Naive B cell (primary cell): ENCODE results near the gene GNG12. TPM values are rescaled to one million over a fixed set of nuclear protein-coding genes. Genes with fewer than 3 reads are reported as not detected.

ENCODE experiments used
- ATAC-seq, 2 donors: fragments of 150-1000 bp; cut with Tn5 transposase; 2 replicates each; pipeline ENCODE4 v1.10.0; 2021; ENCODE audit warnings: low read depth in 2 of 2, mild to moderate bottlenecking in 2 of 2, moderate library complexity in 2 of 2
- DNase-seq: peaks from one replicate; pipeline ENCODE4 v3.0.0; 2022
- H3K27ac Mint-ChIP-seq, 6 donors: one replicate each; pipeline ENCODE4 v1.8.0; 2020 to 2022; ENCODE audit warnings: mild to moderate bottlenecking in 6 of 6, mixed read lengths in 6 of 6, moderate library complexity in 5 of 6, inconsistent platforms in 2 of 6
- H3K27me3 Mint-ChIP-seq, 3 donors: one replicate each; pipeline ENCODE4 v1.8.0; 2021 to 2022; ENCODE audit warnings: mixed read lengths in 3 of 3, mild to moderate bottlenecking in 1 of 3
- H3K36me3 Mint-ChIP-seq, 2 donors: one replicate each; pipeline ENCODE4 v1.8.0; 2020 to 2022; ENCODE audit warnings: mixed read lengths in 2 of 2, inconsistent platforms in 1 of 2, mild to moderate bottlenecking in 1 of 2
- H3K4me1 Mint-ChIP-seq, 3 donors: one replicate each; pipeline ENCODE4 v1.8.0; 2020 to 2022; ENCODE audit warnings: mixed read lengths in 3 of 3, inconsistent platforms in 1 of 3, mild to moderate bottlenecking in 1 of 3, moderate library complexity in 1 of 3
- H3K4me3 Mint-ChIP-seq, 8 donors: one replicate each; pipeline ENCODE4 v1.8.0; 2020 to 2022; ENCODE audit warnings: mild to moderate bottlenecking in 8 of 8, mixed read lengths in 8 of 8, moderate library complexity in 8 of 8, inconsistent platforms in 2 of 8
- H3K9me3 Mint-ChIP-seq, 7 donors: one replicate each; pipeline ENCODE4 v1.8.0; 2020 to 2022; ENCODE audit warnings: mixed read lengths in 7 of 7, mild to moderate bottlenecking in 5 of 7, inconsistent platforms in 2 of 7, moderate library complexity in 1 of 7
- polyA plus RNA-seq, 6 donors: library from polyadenylated mRNA; unstranded; fragments of 300-500 nt; fragmentation: Illumina TruSeq; gene quantifications; one replicate each; pipeline ENCODE4 v1.2.3, GENCODE V29; 2021; ENCODE audit warnings: low read depth in 6 of 6

The GNG12 gene
- polyA plus RNA-seq, 6 donors from 2014 or later: not detected

GRCh38 chr1:67801903-67802302 lies 31.4 kb downstream of the GNG12 start:
- Mint-ChIP-seq H3K27ac (no peak overlapping the region), H3K4me3 (no peak overlapping the region), H3K9me3 (peaks cover 0 to 5% (median 2%) of the 10 kb centered on the region in 7 donors)

GRCh38 chr1:67795179-67795912 lies 37.9 kb downstream of the GNG12 start:
- DNase-seq: no peak
- H3K36me3 Mint-ChIP-seq: no peaks in the 10 kb centered on the region
- H3K4me1 Mint-ChIP-seq: no peaks in the 10 kb centered on the region
- peaks cover 0 to 6% (median 2%) of the 10 kb centered on the region in 7 donors for H3K9me3 Mint-ChIP-seq
- ATAC-seq: no peak
- no peak overlapping the region for H3K27ac Mint-ChIP-seq
- H3K4me3 Mint-ChIP-seq: no peak overlapping the region
- H3K27me3 Mint-ChIP-seq: peaks cover 19 to 28% (median 25%) of the 10 kb centered on the region in 3 donors

More at GRCh38 chr1:67801903-67802302, 31.4 kb downstream of the GNG12 start:
- no peaks in the 10 kb centered on the region for H3K36me3 Mint-ChIP-seq
- ATAC-seq (no peak), DNase-seq (no peak)
- H3K27me3 Mint-ChIP-seq: peaks cover 50 to 66% (median 54%) of the 10 kb centered on the region in 3 donors
- no peaks in the 10 kb centered on the region for H3K4me1 Mint-ChIP-seq

GRCh38 chr1:67793562-67793961 lies 39.7 kb downstream of the GNG12 start:
- Mint-ChIP-seq H3K27me3 (peaks cover 26 to 30% (median 28%) of the 10 kb centered on the region in 3 donors), H3K4me1 (no peaks in the 10 kb centered on the region), H3K4me3 (no peak overlapping the region), H3K9me3 (peaks cover 0 to 6% (median 2%) of the 10 kb centered on the region in 7 donors), H3K27ac (no peak overlapping the region), H3K36me3 (no peaks in the 10 kb centered on the region)
- DNase-seq: no peak
- no peak for ATAC-seq

GRCh38 chr1:67792741-67793458 lies 40.4 kb downstream of the GNG12 start:
- H3K9me3 Mint-ChIP-seq: peaks cover 0 to 6% (median 0%) of the 10 kb centered on the region in 7 donors
- DNase-seq (no peak), ATAC-seq (no peak)
- H3K4me3 Mint-ChIP-seq: no peak overlapping the region
- no peaks in the 10 kb centered on the region for H3K36me3 Mint-ChIP-seq
- no peaks in the 10 kb centered on the region for H3K4me1 Mint-ChIP-seq
- H3K27ac Mint-ChIP-seq: no peak overlapping the region
- H3K27me3 Mint-ChIP-seq: peaks cover 23 to 26% (median 24%) of the 10 kb centered on the region in 3 donors

GRCh38 chr1:67792103-67792502 lies 41.2 kb downstream of the GNG12 start:
- Mint-ChIP-seq H3K27ac (no peak overlapping the region), H3K27me3 (peaks cover 18 to 20% (median 19%) of the 10 kb centered on the region in 3 donors), H3K4me1 (no peaks in the 10 kb centered on the region), H3K9me3 (peaks cover 0 to 6% (median 0%) of the 10 kb centered on the region in 7 donors), H3K4me3 (no peak overlapping the region), H3K36me3 (no peaks in the 10 kb centered on the region)
- no peak for ATAC-seq
- DNase-seq: no peak

GRCh38 chr1:67791686-67792085 lies 41.6 kb downstream of the GNG12 start:
- H3K4me3 Mint-ChIP-seq: no peak overlapping the region
- ATAC-seq (no peak), DNase-seq (no peak)
- H3K27me3 Mint-ChIP-seq: peaks cover 18 to 20% (median 19%) of the 10 kb centered on the region in 3 donors
- H3K36me3 Mint-ChIP-seq: no peaks in the 10 kb centered on the region
- no peaks in the 10 kb centered on the region for H3K4me1 Mint-ChIP-seq
- peaks cover 0 to 4% (median 0%) of the 10 kb centered on the region in 7 donors for H3K9me3 Mint-ChIP-seq
- H3K27ac Mint-ChIP-seq: no peak overlapping the region

GRCh38 chr1:67791261-67791660 lies 42.0 kb downstream of the GNG12 start:
- ATAC-seq: no peak
- H3K4me3 Mint-ChIP-seq: no peak overlapping the region
- no peaks in the 10 kb centered on the region for H3K36me3 Mint-ChIP-seq
- peaks cover 0 to under 1% (median 0%) of the 10 kb centered on the region in 7 donors for H3K9me3 Mint-ChIP-seq
- H3K27ac Mint-ChIP-seq: no peak overlapping the region
- no peak for DNase-seq
- peaks cover 18 to 21% (median 19%) of the 10 kb centered on the region in 3 donors for H3K27me3 Mint-ChIP-seq
- no peaks in the 10 kb centered on the region for H3K4me1 Mint-ChIP-seq

GRCh38 chr1:67790201-67790692 lies 43.0 kb downstream of the GNG12 start:
- Mint-ChIP-seq H3K9me3 (no peaks in the 10 kb centered on the region), H3K36me3 (no peaks in the 10 kb centered on the region), H3K27me3 (peaks cover 18 to 24% (median 19%) of the 10 kb centered on the region in 3 donors), H3K27ac (no peak overlapping the region), H3K4me3 (no peak overlapping the region), H3K4me1 (no peaks in the 10 kb centered on the region)
- no peak for DNase-seq
- no peak for ATAC-seq

GRCh38 chr1:67789551-67789950 lies 43.7 kb downstream of the GNG12 start:
- H3K4me1 Mint-ChIP-seq: no peaks in the 10 kb centered on the region
- no peaks in the 10 kb centered on the region for H3K9me3 Mint-ChIP-seq
- no peak for DNase-seq
- H3K4me3 Mint-ChIP-seq: no peak overlapping the region
- ATAC-seq: no peak
- H3K27ac Mint-ChIP-seq: no peak overlapping the region
- H3K27me3 Mint-ChIP-seq: peaks cover 13 to 24% (median 15%) of the 10 kb centered on the region in 3 donors
- no peaks in the 10 kb centered on the region for H3K36me3 Mint-ChIP-seq

GRCh38 chr1:67788904-67789303 lies 44.4 kb downstream of the GNG12 start:
- no peaks in the 10 kb centered on the region for H3K4me1 Mint-ChIP-seq
- H3K9me3 Mint-ChIP-seq: no peaks in the 10 kb centered on the region
- DNase-seq: no peak
- no peak overlapping the region for H3K4me3 Mint-ChIP-seq
- H3K36me3 Mint-ChIP-seq: no peaks in the 10 kb centered on the region
- no peak for ATAC-seq
- peaks cover 13 to 20% (median 13%) of the 10 kb centered on the region in 3 donors for H3K27me3 Mint-ChIP-seq
- no peak overlapping the region for H3K27ac Mint-ChIP-seq

- no peak for DNase-seq
- no peaks in the 10 kb centered on the region for H3K36me3 Mint-ChIP-seq
- no peak overlapping the region for H3K4me3 Mint-ChIP-seq
- H3K9me3 Mint-ChIP-seq: no peaks in the 10 kb centered on the region
- H3K4me1 Mint-ChIP-seq: no peaks in the 10 kb centered on the region
- peaks cover 13 to 17% (median 13%) of the 10 kb centered on the region in 3 donors for H3K27me3 Mint-ChIP-seq
- ATAC-seq: no peak
- H3K27ac Mint-ChIP-seq: no peak overlapping the region
These were observed 45.0 kb downstream of the GNG12 start for GRCh38 chr1:67788238-67788790.

- H3K4me3 Mint-ChIP-seq: no peak overlapping the region
- H3K9me3 Mint-ChIP-seq: no peaks in the 10 kb centered on the region
- H3K4me1 Mint-ChIP-seq: no peaks in the 10 kb centered on the region
- ATAC-seq (no peak), DNase-seq (no peak)
- peaks cover 13 to 17% (median 13%) of the 10 kb centered on the region in 3 donors for H3K27me3 Mint-ChIP-seq
- H3K36me3 Mint-ChIP-seq: no peaks in the 10 kb centered on the region
- H3K27ac Mint-ChIP-seq: no peak overlapping the region
These were observed 45.5 kb downstream of the GNG12 start for GRCh38 chr1:67787746-67788145.

GRCh38 chr1:67785847-67786753 lies 47.2 kb downstream of the GNG12 start:
- no peak for ATAC-seq
- Mint-ChIP-seq H3K27me3 (peaks cover 1 to 12% (median 6%) of the 10 kb centered on the region in 3 donors), H3K4me3 (no peak overlapping the region), H3K36me3 (no peaks in the 10 kb centered on the region), H3K27ac (no peak overlapping the region), H3K9me3 (no peaks in the 10 kb centered on the region), H3K4me1 (no peaks in the 10 kb centered on the region)
- no peak for DNase-seq
